Fibroblast of lung (primary cell): ENCODE measurements around the gene TRPM4. TPM values are rescaled to one million over a fixed set of nuclear protein-coding genes. Genes with fewer than 3 reads are reported as not detected.

Experiments used
- DNase-seq, 2 donors: peaks; one replicate each; pipeline versions ENCODE4 v3.0.0 to v3.0.0-alpha.2; 2010; ENCODE audit warnings: low read depth in 2 of 2
- H2AFZ ChIP-seq: 2 replicates; pipeline ENCODE4 v1.5.1; 2012; ENCODE audit warnings: low read length, control low read depth, inconsistent platforms
- H3K27ac ChIP-seq: 2 replicates; pipeline ENCODE4 v1.5.1; 2011; ENCODE audit warnings: low read length, control low read depth; ENCODE audit not compliant: insufficient read depth
- H3K27me3 ChIP-seq: 2 replicates; pipeline ENCODE4 v1.5.1; 2011; ENCODE audit warnings: mild to moderate bottlenecking, low read length; ENCODE audit not compliant: control insufficient read depth, insufficient read depth
- H3K36me3 ChIP-seq: 2 replicates; pipeline ENCODE4 v1.5.1; 2011; ENCODE audit warnings: low read length; ENCODE audit not compliant: control insufficient read depth, insufficient read depth
- H3K4me1 ChIP-seq: 2 replicates; pipeline ENCODE4 v1.5.1; 2011; ENCODE audit warnings: low read length; ENCODE audit not compliant: control insufficient read depth, insufficient read depth; ENCODE audit errors: extremely low read depth
- H3K4me2 ChIP-seq: 2 replicates; pipeline ENCODE4 v1.5.1; 2011; ENCODE audit warnings: low read length, control low read depth; ENCODE audit not compliant: insufficient read depth; ENCODE audit errors: extremely low read depth
- H3K4me3 ChIP-seq, 4 experiments: fragments of 200-600 bp in 1 of 4; sonication (generic) in 1 of 4; replicated peaks in 1 of 4; 2 replicates each; pipeline ENCODE4 v1.5.1; 2011 to 2016; ENCODE audit warnings: low read length in 4 of 4, low read depth in 3 of 4, mild to moderate bottlenecking in 3 of 4, control low read depth in 2 of 4, inconsistent platforms in 1 of 4, mixed read lengths in 1 of 4; ENCODE audit not compliant: insufficient read depth in 1 of 4; ENCODE audit errors: control extremely low read depth in 1 of 4
- H3K79me2 ChIP-seq: 2 replicates; pipeline ENCODE4 v1.5.1; 2012; ENCODE audit warnings: mild to moderate bottlenecking, low read length, inconsistent platforms; ENCODE audit not compliant: control insufficient read depth, insufficient read depth
- H3K9ac ChIP-seq: 2 replicates; pipeline ENCODE4 v1.5.1; 2011; ENCODE audit warnings: mild to moderate bottlenecking, low read length, control low read depth; ENCODE audit not compliant: insufficient read depth
- H3K9me3 ChIP-seq: 2 replicates; pipeline ENCODE4 v1.5.1; 2012; ENCODE audit warnings: low read depth, low read length; ENCODE audit not compliant: control insufficient read depth, insufficient read depth
- H4K20me1 ChIP-seq: 2 replicates; pipeline ENCODE4 v1.5.1; 2011; ENCODE audit warnings: low read length; ENCODE audit not compliant: control insufficient read depth, insufficient read depth; ENCODE audit errors: extremely low read depth
- CTCF ChIP-seq, 2 donors: IDR thresholded peaks in 1 of 2; conservative IDR thresholded peaks in 1 of 2; 1 replicate in 1 of 2; 2 replicates in 1 of 2; pipeline ENCODE4 v1.5.1; 2011 to 2012; ENCODE audit warnings: low read length in 2 of 2, control low read depth in 1 of 2, inconsistent platforms in 1 of 2, low read depth in 1 of 2, mild to moderate bottlenecking in 1 of 2
- EZH2 ChIP-seq: IDR thresholded peaks from 2 replicates; pipeline ENCODE4 v1.5.1; 2012; ENCODE audit warnings: low read length, control low read depth, mild to moderate bottlenecking; ENCODE audit errors: missing control alignments
- polyA plus RNA-seq, 2 donors: library from polyadenylated mRNA; depleted of rRNA in 1 of 2; stranded (reverse) in 1 of 2; unstranded in 1 of 2; fragments of >200 nt; gene quantifications; 2 replicates each; pipeline ENCODE4 v1.2.1, GENCODE V29; 2011 to 2012; ENCODE audit warnings: missing spikeins in 1 of 2
- total RNA-seq: library from RNA; depleted of rRNA; stranded (reverse); fragments of >200 nt; gene quantifications from 2 replicates; pipeline ENCODE4 v1.2.1, GENCODE V29; 2014

TRPM4 gene
- total and polyA plus RNA-seq, 2 donors (not counting 1 experiment from before 2014, with no cell fraction given) = 6.7 to 18.7 TPM

GRCh38 chr19:49150106-49150943, 7.3 kb upstream of the TRPM4 start:
- Histone ChIP-seq H3K79me2 (no peaks in the 10 kb centered on the region), H3K4me2 (peak overlapping the region; percentile 92), H3K9ac (peak overlapping the region; percentile 63), H3K36me3 (no peaks in the 10 kb centered on the region), H3K4me3 (peak overlapping the region; percentile 66 to 80 (median 71)), H3K27ac (peak overlapping the region; percentile 26), H3K4me1 (peaks cover 8% of the 10 kb centered on the region), H2AFZ (peak overlapping the region; percentile 89), H4K20me1 (no peaks in the 10 kb centered on the region), H3K27me3 (peaks cover 4% of the 10 kb centered on the region), H3K9me3 (no peaks in the 10 kb centered on the region)
- TF ChIP-seq EZH2 (no peak), CTCF (conservative IDR thresholded peaks at IDR 0.05 in 1 of 2, IDR thresholded peaks at IDR 0.05 in 1 of 2; ENCODE audit: low read depth in 1 of 2, low read length in 2 of 2) (no peak)
- peak; percentile 75 to 78 for DNase-seq

GRCh38 chr19:49150944-49151243, 6.7 kb upstream of the TRPM4 start:
- Histone ChIP-seq H3K4me1 (peaks cover 4% of the 10 kb centered on the region), H4K20me1 (no peaks in the 10 kb centered on the region), H3K4me3 (peak overlapping the region; percentile 66 to 80 (median 71)), H3K9me3 (no peaks in the 10 kb centered on the region), H2AFZ (no peak overlapping the region), H3K79me2 (no peaks in the 10 kb centered on the region), H3K27me3 (peaks cover 4% of the 10 kb centered on the region), H3K36me3 (no peaks in the 10 kb centered on the region), H3K27ac (no peak overlapping the region), H3K4me2 (no peak overlapping the region), H3K9ac (no peak overlapping the region)
- DNase-seq = no peak
- TF ChIP-seq EZH2 = no peak
- TF ChIP-seq CTCF (conservative IDR thresholded peaks at IDR 0.05 in 1 of 2, IDR thresholded peaks at IDR 0.05 in 1 of 2; ENCODE audit: low read depth in 1 of 2, low read length in 2 of 2) = no peak

GRCh38 chr19:49151267-49152118, 6.1 kb upstream of the TRPM4 start:
- H3K4me2 ChIP-seq = no peak overlapping the region
- no peak overlapping the region for H3K9ac ChIP-seq
- H2AFZ ChIP-seq = no peak overlapping the region
- no peaks in the 10 kb centered on the region for H3K36me3 ChIP-seq
- H3K4me1 ChIP-seq = peaks cover 4% of the 10 kb centered on the region
- H3K4me3 ChIP-seq = peak overlapping the region in 1 of 4 experiments; percentile 80
- H3K79me2 ChIP-seq = no peaks in the 10 kb centered on the region
- peaks cover 4% of the 10 kb centered on the region for H3K27me3 ChIP-seq
- no peak overlapping the region for H3K27ac ChIP-seq
- H3K9me3 ChIP-seq = no peaks in the 10 kb centered on the region
- TF ChIP-seq EZH2 (no peak), CTCF (conservative IDR thresholded peaks at IDR 0.05 in 1 of 2, IDR thresholded peaks at IDR 0.05 in 1 of 2; ENCODE audit: low read depth in 1 of 2, low read length in 2 of 2) (no peak)
- no peaks in the 10 kb centered on the region for H4K20me1 ChIP-seq
- peak; percentile 28 to 30 for DNase-seq
